HUES6 (cell line): Measurements from ENCODE around the gene FN3KRP.

Experiments used
- H3K27ac ChIP-seq: 2 replicates; pipeline ENCODE4 v1.7.0; 2013; ENCODE audit warnings: low read depth, mild to moderate bottlenecking, low read length, inconsistent platforms
- H3K27me3 ChIP-seq: 2 replicates; pipeline ENCODE4 v1.6.1; 2013; ENCODE audit warnings: low read length; ENCODE audit not compliant: control insufficient read depth, insufficient read depth
- H3K36me3 ChIP-seq: 2 replicates; pipeline ENCODE4 v1.6.1; 2013; ENCODE audit warnings: low read length; ENCODE audit not compliant: control insufficient read depth, insufficient read depth
- H3K4me1 ChIP-seq: 2 replicates; pipeline ENCODE4 v1.6.1; 2013; ENCODE audit warnings: low read length; ENCODE audit not compliant: control insufficient read depth, insufficient read depth
- H3K4me3 ChIP-seq: 2 replicates; pipeline ENCODE4 v1.5.1; 2013; ENCODE audit warnings: low read depth, low read length
- H3K9ac ChIP-seq: one replicate; pipeline ENCODE4 v1.6.1; 2013; ENCODE audit warnings: mild to moderate bottlenecking, low read length
- H3K9me3 ChIP-seq: 2 replicates; pipeline ENCODE4 v1.6.1; 2013; ENCODE audit warnings: low read depth, low read length; ENCODE audit not compliant: control insufficient read depth, insufficient read depth

The FN3KRP gene

DNA sequence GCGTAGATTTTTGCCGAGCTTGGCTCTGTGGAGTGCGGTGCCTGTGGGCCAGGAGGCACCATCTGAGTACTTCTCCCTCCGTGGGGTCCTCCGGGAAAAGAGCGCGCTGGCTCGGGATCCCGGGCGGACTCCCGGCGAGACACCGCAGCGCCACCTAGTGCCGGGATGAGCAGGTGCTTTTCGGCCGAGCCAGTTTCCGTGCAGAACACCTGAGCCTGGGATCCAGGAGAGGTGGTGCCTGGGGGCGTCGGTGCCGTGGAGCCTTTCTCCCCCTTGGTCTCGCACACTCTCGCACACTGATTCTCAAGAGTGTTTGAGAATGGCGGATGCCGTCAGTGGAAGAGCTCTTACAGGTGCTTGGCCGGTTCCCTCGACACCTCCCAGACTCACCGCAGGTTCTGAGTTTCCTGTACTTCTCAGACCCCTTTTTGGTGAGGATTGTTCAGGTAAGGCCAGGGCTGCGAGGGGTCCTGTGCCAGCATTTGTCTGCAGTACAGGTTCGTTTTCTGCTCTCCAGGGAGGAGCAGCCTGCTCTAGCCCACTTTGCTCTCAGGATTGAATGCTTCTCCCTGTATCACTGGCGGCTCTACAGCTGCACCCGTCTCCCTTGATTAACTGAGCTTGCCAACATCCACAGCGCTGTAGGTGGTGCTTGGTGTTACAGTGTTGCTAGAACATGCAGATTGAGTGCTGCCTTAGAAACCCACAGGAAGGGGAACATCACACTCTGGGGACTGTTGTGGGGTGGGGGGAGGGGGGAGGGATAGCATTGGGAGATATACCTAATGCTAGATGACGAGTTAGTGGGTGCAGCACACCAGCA is 58.7 kb downstream of the FN3KRP start:
- H3K27ac ChIP-seq, result no peak overlapping the region
- H3K9ac ChIP-seq, result no peak overlapping the region
- no peaks in the 10 kb centered on the region for H3K27me3 ChIP-seq
- peaks cover 54% of the 10 kb centered on the region for H3K36me3 ChIP-seq
- H3K4me3 ChIP-seq, result no peak overlapping the region
- H3K4me1 ChIP-seq, result no peaks in the 10 kb centered on the region
- no peaks in the 10 kb centered on the region for H3K9me3 ChIP-seq

DNA sequence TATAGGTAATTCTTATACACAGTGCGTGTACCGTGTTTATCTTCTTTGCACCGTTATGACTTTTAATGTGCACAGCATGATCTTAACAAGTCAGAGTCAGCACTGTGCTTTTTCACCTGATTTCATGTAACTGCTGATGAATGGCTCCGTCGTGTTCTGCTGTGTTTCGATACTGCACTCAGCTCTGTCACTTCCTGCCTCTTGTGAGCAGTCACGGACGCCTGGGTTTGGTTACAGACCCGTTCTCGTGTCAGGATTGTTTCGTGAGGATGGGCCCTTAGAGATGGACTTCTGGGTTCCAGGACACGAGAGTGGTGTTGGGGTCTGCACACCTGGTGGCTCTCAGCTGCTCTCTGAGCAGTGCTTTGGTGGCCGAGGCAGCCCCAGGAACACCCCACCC is 59.9 kb downstream of the FN3KRP start:
- no peak overlapping the region for H3K4me3 ChIP-seq
- no peaks in the 10 kb centered on the region for H3K27me3 ChIP-seq
- peaks cover 47% of the 10 kb centered on the region for H3K36me3 ChIP-seq
- H3K9ac ChIP-seq, result no peak overlapping the region
- H3K27ac ChIP-seq, result no peak overlapping the region
- no peaks in the 10 kb centered on the region for H3K4me1 ChIP-seq
- H3K9me3 ChIP-seq, result no peaks in the 10 kb centered on the region
